Measurements from ENCODE around the gene CD38. TPM values are rescaled to one million over a fixed set of nuclear protein-coding genes. Genes with fewer than 3 reads are reported as not detected.

Gene CD38
- total RNA-seq, 1 experiment from 2014 or later, result not detected

DNA sequence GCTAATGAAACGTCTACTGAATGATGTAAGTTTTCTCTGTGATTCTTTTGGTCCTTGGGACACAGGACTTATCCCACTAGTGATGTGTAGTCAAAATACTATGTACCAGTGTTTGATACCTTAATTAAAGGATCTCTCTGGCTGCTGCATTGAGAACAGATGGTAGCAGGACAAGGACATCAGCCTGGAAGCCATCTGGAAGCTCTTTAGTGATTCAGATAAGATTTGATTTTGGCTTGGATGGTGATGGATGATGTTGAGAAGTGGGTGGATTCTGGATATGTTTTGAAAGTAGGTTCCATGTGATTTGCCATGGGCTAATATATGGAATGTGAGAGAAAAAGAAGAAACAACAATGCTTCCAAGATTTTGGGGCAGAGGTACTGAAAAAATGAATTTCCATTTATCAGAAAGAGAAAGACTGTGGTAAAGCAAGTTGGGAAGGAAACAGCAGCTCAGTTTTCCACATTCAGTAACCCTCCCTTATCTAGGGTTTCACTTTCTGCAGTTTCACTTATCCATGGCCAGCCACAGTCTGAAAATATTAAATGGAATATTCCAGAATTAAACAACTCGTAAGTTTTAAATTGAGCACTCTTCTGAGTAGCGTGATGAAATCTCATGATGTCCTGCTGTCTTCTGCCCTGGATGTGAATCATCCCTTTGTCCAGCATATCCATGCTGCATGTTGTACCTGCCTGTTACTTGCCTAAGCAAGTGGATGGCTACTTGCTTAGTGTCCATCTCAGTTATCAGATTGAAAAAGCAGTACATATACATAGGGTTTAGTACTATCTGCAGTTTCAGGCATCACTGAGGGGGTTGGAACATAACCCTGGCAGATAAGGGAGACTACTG is 15.6 kb downstream of the CD38 start:
- RAD21 ChIA-PET (ENCODE audit: low non-redundant PET in 1 of 2, low total read pairs in 2 of 2, uncharacterized antibody in 2 of 2, unreplicated experiment in 2 of 2), result no interaction called here
- POLR2A ChIA-PET, result no interaction called here
- no peaks in the 10 kb centered on the region for H4K20me1 ChIP-seq (ENCODE audit: insufficient read depth)
- no peaks in the 10 kb centered on the region for H3K79me2 ChIP-seq (ENCODE audit: insufficient read depth, low read length)
- TF ChIP-seq ZNF274 (IDR thresholded peaks at IDR 0.05; ENCODE audit: low read depth, low read length) (no peak), JUND (IDR thresholded peaks at IDR 0.05) (no peak), EGR1 (IDR thresholded peaks at IDR 0.05; ENCODE audit: low read depth) (no peak), CEBPB (IDR thresholded peaks at IDR 0.05; ENCODE audit: low read depth) (no peak)
- intact Hi-C loops (cut with micrococcal nuclease), result no loop called here
- no peaks in the 10 kb centered on the region for H3K27me3 ChIP-seq (ENCODE audit: insufficient read depth, low read length)
- BruUV-seq (replicated peaks), result no TSS peak
- H3K9me3 ChIP-seq (ENCODE audit: control insufficient read depth in 1 of 2, insufficient read depth in 1 of 2, low read depth in 1 of 2, low read length in 2 of 2), result no peaks in the 10 kb centered on the region
- no peak overlapping the region for H3K9ac ChIP-seq (ENCODE audit: low read length)
- H2AFZ ChIP-seq (ENCODE audit: low read depth, low read length, poor library complexity, severe bottlenecking), result no peak overlapping the region
- no peaks in the 10 kb centered on the region for H3K36me3 ChIP-seq (ENCODE audit: control insufficient read depth in 1 of 2, insufficient read depth in 2 of 2, low read length in 2 of 2)
- H3K4me3 ChIP-seq (replicated peaks in 1 of 2; ENCODE audit: low read depth in 1 of 2, low read length in 2 of 2), result no peak overlapping the region
- ATAC-seq (no peak), DNase-seq (ENCODE audit: low read depth, low spot score) (no peak)
- CTCF ChIA-PET, result interaction anchor here (3.4 kb wide), 1 partner anchor 12 kb away, joined by 14 read pairs; no protein-coding TSS in a partner anchor
- no peak overlapping the region for H3K27ac ChIP-seq (ENCODE audit: low read depth, low read length)
- H3K4me2 ChIP-seq (ENCODE audit: low read length), result no peak overlapping the region
- H3K4me1 ChIP-seq (ENCODE audit: control insufficient read depth in 1 of 2, insufficient read depth in 2 of 2, low read length in 2 of 2), result no peaks in the 10 kb centered on the region
- H3K9me2 ChIP-seq (ENCODE audit: insufficient read depth), result no peaks in the 10 kb centered on the region

DNA sequence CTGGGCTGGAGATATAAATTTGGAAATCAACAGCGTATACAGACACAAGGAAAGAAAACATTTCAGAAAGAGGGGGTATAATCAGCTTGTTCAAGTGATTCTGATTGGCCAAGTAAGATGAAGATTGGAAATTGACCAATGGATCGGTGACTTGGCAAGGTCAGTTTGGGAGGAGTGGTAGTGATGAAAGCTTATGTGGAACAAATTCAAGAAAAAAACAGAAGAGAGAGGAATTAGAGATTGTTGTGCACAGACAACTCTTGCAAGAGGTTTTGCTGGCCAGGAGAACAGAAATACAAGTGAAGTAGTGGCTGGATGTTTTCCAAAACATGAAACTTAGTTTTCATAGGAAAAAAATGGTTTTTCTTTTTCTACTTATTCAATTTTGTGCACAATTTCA is 16.3 kb downstream of the CD38 start:
- BruUV-seq (replicated peaks), result no TSS peak
- ChIA-PET RAD21 (ENCODE audit: low non-redundant PET in 1 of 2, low total read pairs in 2 of 2, uncharacterized antibody in 2 of 2, unreplicated experiment in 2 of 2) (no interaction called here), CTCF (interaction anchor here (3.4 kb wide), 1 partner anchor 11 kb away, joined by 14 read pairs; no protein-coding TSS in a partner anchor), POLR2A (no interaction called here)
- H3K27me3 ChIP-seq (ENCODE audit: insufficient read depth, low read length), result no peaks in the 10 kb centered on the region
- H3K4me1 ChIP-seq (ENCODE audit: control insufficient read depth in 1 of 2, insufficient read depth in 2 of 2, low read length in 2 of 2), result no peaks in the 10 kb centered on the region
- H3K4me2 ChIP-seq (ENCODE audit: low read length), result no peak overlapping the region
- ATAC-seq (no peak), DNase-seq (ENCODE audit: low read depth, low spot score) (no peak)
- no peak overlapping the region for H3K27ac ChIP-seq (ENCODE audit: low read depth, low read length)
- H4K20me1 ChIP-seq (ENCODE audit: insufficient read depth), result no peaks in the 10 kb centered on the region
- H3K79me2 ChIP-seq (ENCODE audit: insufficient read depth, low read length), result no peaks in the 10 kb centered on the region
- H3K4me3 ChIP-seq (replicated peaks in 1 of 2; ENCODE audit: low read depth in 1 of 2, low read length in 2 of 2), result no peak overlapping the region
- H3K9me3 ChIP-seq (ENCODE audit: control insufficient read depth in 1 of 2, insufficient read depth in 1 of 2, low read depth in 1 of 2, low read length in 2 of 2), result no peaks in the 10 kb centered on the region
- no peaks in the 10 kb centered on the region for H3K36me3 ChIP-seq (ENCODE audit: control insufficient read depth in 1 of 2, insufficient read depth in 2 of 2, low read length in 2 of 2)
- H3K9ac ChIP-seq (ENCODE audit: low read length), result no peak overlapping the region
- no peak overlapping the region for H2AFZ ChIP-seq (ENCODE audit: low read depth, low read length, poor library complexity, severe bottlenecking)
- intact Hi-C loops (cut with micrococcal nuclease), result no loop called here
- H3K9me2 ChIP-seq (ENCODE audit: insufficient read depth), result no peaks in the 10 kb centered on the region
- TF ChIP-seq POLR2A (IDR thresholded peaks at IDR 0.05; ENCODE audit: borderline replicate concordance, extremely low read depth, insufficient read depth, insufficient read length) (no peak), EZH2 (IDR thresholded peaks at IDR 0.05) (no peak), ZFX (IDR thresholded peaks at IDR 0.05) (no peak), RAD21 (IDR thresholded peaks at IDR 0.05; ENCODE audit: low read depth) (no peak), ZNF274 (IDR thresholded peaks at IDR 0.05; ENCODE audit: low read depth, low read length) (no peak), FOSL1 (IDR thresholded peaks at IDR 0.05; ENCODE audit: low read depth) (no peak), POLR2AphosphoS5 (IDR thresholded peaks at IDR 0.05; ENCODE audit: low read depth, low read length) (no peak), SIN3A (IDR thresholded peaks at IDR 0.05; ENCODE audit: low read depth) (no peak), TCF7L2 (IDR thresholded peaks at IDR 0.05; ENCODE audit: borderline replicate concordance, extremely low read depth, insufficient read depth, insufficient read length) (no peak)
- TF ChIP-seq, protein P1, sequence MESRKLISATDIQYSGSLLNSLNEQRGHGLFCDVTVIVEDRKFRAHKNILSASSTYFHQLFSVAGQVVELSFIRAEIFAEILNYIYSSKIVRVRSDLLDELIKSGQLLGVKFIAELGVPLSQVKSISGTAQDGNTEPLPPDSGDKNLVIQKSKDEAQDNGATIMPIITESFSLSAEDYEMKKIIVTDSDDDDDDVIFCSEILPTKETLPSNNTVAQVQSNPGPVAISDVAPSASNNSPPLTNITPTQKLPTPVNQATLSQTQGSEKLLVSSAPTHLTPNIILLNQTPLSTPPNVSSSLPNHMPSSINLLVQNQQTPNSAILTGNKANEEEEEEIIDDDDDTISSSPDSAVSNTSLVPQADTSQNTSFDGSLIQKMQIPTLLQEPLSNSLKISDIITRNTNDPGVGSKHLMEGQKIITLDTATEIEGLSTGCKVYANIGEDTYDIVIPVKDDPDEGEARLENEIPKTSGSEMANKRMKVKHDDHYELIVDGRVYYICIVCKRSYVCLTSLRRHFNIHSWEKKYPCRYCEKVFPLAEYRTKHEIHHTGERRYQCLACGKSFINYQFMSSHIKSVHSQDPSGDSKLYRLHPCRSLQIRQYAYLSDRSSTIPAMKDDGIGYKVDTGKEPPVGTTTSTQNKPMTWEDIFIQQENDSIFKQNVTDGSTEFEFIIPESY (IDR thresholded peaks at IDR 0.05; ENCODE audit: extremely low read depth, insufficient replicate concordance, low read length), result no peak
- TF ChIP-seq, protein P2, sequence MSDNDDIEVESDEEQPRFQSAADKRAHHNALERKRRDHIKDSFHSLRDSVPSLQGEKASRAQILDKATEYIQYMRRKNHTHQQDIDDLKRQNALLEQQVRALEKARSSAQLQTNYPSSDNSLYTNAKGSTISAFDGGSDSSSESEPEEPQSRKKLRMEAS (IDR thresholded peaks at IDR 0.05), result no peak
- TF ChIP-seq, protein P3, sequence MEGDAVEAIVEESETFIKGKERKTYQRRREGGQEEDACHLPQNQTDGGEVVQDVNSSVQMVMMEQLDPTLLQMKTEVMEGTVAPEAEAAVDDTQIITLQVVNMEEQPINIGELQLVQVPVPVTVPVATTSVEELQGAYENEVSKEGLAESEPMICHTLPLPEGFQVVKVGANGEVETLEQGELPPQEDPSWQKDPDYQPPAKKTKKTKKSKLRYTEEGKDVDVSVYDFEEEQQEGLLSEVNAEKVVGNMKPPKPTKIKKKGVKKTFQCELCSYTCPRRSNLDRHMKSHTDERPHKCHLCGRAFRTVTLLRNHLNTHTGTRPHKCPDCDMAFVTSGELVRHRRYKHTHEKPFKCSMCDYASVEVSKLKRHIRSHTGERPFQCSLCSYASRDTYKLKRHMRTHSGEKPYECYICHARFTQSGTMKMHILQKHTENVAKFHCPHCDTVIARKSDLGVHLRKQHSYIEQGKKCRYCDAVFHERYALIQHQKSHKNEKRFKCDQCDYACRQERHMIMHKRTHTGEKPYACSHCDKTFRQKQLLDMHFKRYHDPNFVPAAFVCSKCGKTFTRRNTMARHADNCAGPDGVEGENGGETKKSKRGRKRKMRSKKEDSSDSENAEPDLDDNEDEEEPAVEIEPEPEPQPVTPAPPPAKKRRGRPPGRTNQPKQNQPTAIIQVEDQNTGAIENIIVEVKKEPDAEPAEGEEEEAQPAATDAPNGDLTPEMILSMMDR (IDR thresholded peaks at IDR 0.05 in 2 of 3, conservative IDR thresholded peaks at IDR 0.05 in 1 of 3; ENCODE audit: borderline replicate concordance in 1 of 3, insufficient read depth in 1 of 3, low read depth in 2 of 3, low read length in 2 of 3), result no peak
- TF ChIP-seq, protein P4, sequence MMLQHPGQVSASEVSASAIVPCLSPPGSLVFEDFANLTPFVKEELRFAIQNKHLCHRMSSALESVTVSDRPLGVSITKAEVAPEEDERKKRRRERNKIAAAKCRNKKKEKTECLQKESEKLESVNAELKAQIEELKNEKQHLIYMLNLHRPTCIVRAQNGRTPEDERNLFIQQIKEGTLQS (IDR thresholded peaks at IDR 0.05), result no peak

Measured in HCT116 (cell line).